CD4-positive, alpha-beta T cell (primary cell): Measurements from ENCODE around the gene PRR27. TPM values are rescaled to one million over a fixed set of nuclear protein-coding genes. Genes with fewer than 3 reads are reported as not detected.

ENCODE experiments used
- ATAC-seq: fragments of 200-7000 bp; cut with Tn5 transposase; one replicate; pipeline ENCODE4 v1.10.0; 2022; ENCODE audit warnings: mild to moderate bottlenecking; ENCODE audit not compliant: poor library complexity
- CTCF ChIA-PET: fragments of 350-600 bp; sonication (Branson Sonifier 250); formaldehyde crosslinking; loops from one replicate; lab custom pipeline; 2021; ENCODE audit warnings: antibody characterized with exemption, inconsistent platforms; lab: Charles Lee
- POLR2A ChIA-PET: fragments of 350-600 bp; sonication (Branson Sonifier 250); formaldehyde crosslinking; loops from one replicate; lab custom pipeline; 2021; ENCODE audit warnings: antibody characterized with exemption, inconsistent platforms; lab: Charles Lee
- DNase-seq, 14 experiments: peaks; one replicate each; pipeline ENCODE4 v3.0.0-alpha.2; 2013 to 2020; ENCODE audit warnings: mixed read lengths in 2 of 14
- H3K27ac ChIP-seq, 2 donors: one replicate each; pipeline versions ENCODE4 v1.5.1 to v1.7.0; 2013; ENCODE audit warnings: low read length in 2 of 2, low read depth in 1 of 2, mild to moderate bottlenecking in 1 of 2
- H3K27me3 ChIP-seq, 2 experiments: 1 replicate in 1 of 2; 2 replicates in 1 of 2; pipeline versions ENCODE4 v1.6.1 to v1.7.0; 2013; ENCODE audit warnings: low read length in 2 of 2, control low read depth in 1 of 2, mild to moderate bottlenecking in 1 of 2, moderate library complexity in 1 of 2; ENCODE audit not compliant: insufficient read depth in 2 of 2, control insufficient read depth in 1 of 2
- H3K36me3 ChIP-seq: one replicate; pipeline ENCODE4 v1.6.1; 2013; ENCODE audit warnings: low read length, control low read depth; ENCODE audit not compliant: insufficient read depth
- H3K4me1 ChIP-seq: one replicate; pipeline ENCODE4 v1.6.1; 2013; ENCODE audit warnings: low read length, control low read depth; ENCODE audit not compliant: insufficient read depth
- H3K4me3 ChIP-seq: one replicate; pipeline ENCODE4 v1.5.1; 2013; ENCODE audit warnings: mild to moderate bottlenecking, low read length, moderate library complexity
- H3K9me3 ChIP-seq, 2 experiments: 1 replicate in 1 of 2; 2 replicates in 1 of 2; pipeline versions ENCODE4 v1.6.1 to v1.7.0; 2013; ENCODE audit warnings: low read length in 2 of 2, mild to moderate bottlenecking in 2 of 2, control low read depth in 1 of 2, moderate library complexity in 1 of 2; ENCODE audit not compliant: control insufficient read depth in 1 of 2, insufficient read depth in 1 of 2
- H3K27ac Mint-ChIP-seq: one replicate; pipeline ENCODE4 v1.8.0; 2020; ENCODE audit warnings: mixed read lengths
- H3K27me3 Mint-ChIP-seq: one replicate; pipeline ENCODE4 v1.8.0; 2021; ENCODE audit warnings: mixed read lengths
- H3K36me3 Mint-ChIP-seq: one replicate; pipeline ENCODE4 v1.8.0; 2021; ENCODE audit warnings: low read depth, mixed read lengths
- H3K4me1 Mint-ChIP-seq: one replicate; pipeline ENCODE4 v1.8.0; 2021; ENCODE audit warnings: low read depth, mixed read lengths
- H3K4me3 Mint-ChIP-seq: one replicate; pipeline ENCODE4 v1.8.0; 2020; ENCODE audit warnings: mild to moderate bottlenecking, mixed read lengths
- H3K9me3 Mint-ChIP-seq: one replicate; pipeline ENCODE4 v1.8.0; 2020; ENCODE audit warnings: mixed read lengths
- CTCF ChIP-seq: fragments of 200-600 bp; IDR thresholded peaks from one replicate; pipeline ENCODE4 v1.8.0; 2022; ENCODE audit warnings: antibody characterized with exemption, mild to moderate bottlenecking
- intact Hi-C, 2 experiments: fragments of 100-400 bp; cut with DNase I in 1 of 2; cut with micrococcal nuclease in 1 of 2; formaldehyde crosslinking; loops; one replicate each; pipeline versions ENCODE4 v1.15.1 to v1.9.0; 2023 to 2025; cut with DNase I, micrococcal nuclease
- total RNA-seq, 174 experiments: library from RNA in 2 of 174; stranded (reverse) in 2 of 174; gene quantifications; one replicate each; pipeline ENCODE4 v1.2.3 and lab custom pipeline; 2021 to 2026

The PRR27 gene
- total RNA-seq, 2 experiments from 2014 or later: not detected

- Histone ChIP-seq H3K27me3 (no peaks in the 10 kb centered on the region), H3K27ac (no peak overlapping the region), H3K9me3 (no peaks in the 10 kb centered on the region), H3K4me1 (no peaks in the 10 kb centered on the region), H3K36me3 (no peaks in the 10 kb centered on the region), H3K4me3 (no peak overlapping the region)
- CTCF ChIA-PET: no interaction called here
- Mint-ChIP-seq H3K27me3 (no peaks in the 10 kb centered on the region), H3K4me3 (no peak overlapping the region), H3K36me3 (no peaks in the 10 kb centered on the region), H3K4me1 (no peaks in the 10 kb centered on the region), H3K27ac (no peak overlapping the region), H3K9me3 (no peaks in the 10 kb centered on the region)
- no peak for DNase-seq
- POLR2A ChIA-PET: no interaction called here
- no peak for TF ChIP-seq CTCF
- intact Hi-C loops: no loop called here
- no peak for ATAC-seq
Observed at GRCh38 chr4:70190579-70190978, 36.5 kb downstream of the PRR27 start.

GRCh38 chr4:70191647-70192046, 37.6 kb downstream of the PRR27 start:
- POLR2A ChIA-PET: no interaction called here
- Histone ChIP-seq H3K9me3 (no peaks in the 10 kb centered on the region), H3K4me3 (no peak overlapping the region), H3K36me3 (no peaks in the 10 kb centered on the region), H3K4me1 (no peaks in the 10 kb centered on the region), H3K27ac (no peak overlapping the region), H3K27me3 (no peaks in the 10 kb centered on the region)
- TF ChIP-seq CTCF: no peak
- no peak overlapping the region for H3K4me3 Mint-ChIP-seq
- DNase-seq: no peak
- H3K27ac Mint-ChIP-seq: no peak overlapping the region
- H3K4me1 Mint-ChIP-seq: no peaks in the 10 kb centered on the region
- no peaks in the 10 kb centered on the region for H3K36me3 Mint-ChIP-seq
- CTCF ChIA-PET: no interaction called here
- intact Hi-C loops: no loop called here
- no peaks in the 10 kb centered on the region for H3K9me3 Mint-ChIP-seq
- ATAC-seq: no peak
- no peaks in the 10 kb centered on the region for H3K27me3 Mint-ChIP-seq

- Mint-ChIP-seq H3K36me3 (no peaks in the 10 kb centered on the region), H3K27ac (no peak overlapping the region), H3K4me1 (no peaks in the 10 kb centered on the region), H3K9me3 (no peaks in the 10 kb centered on the region), H3K27me3 (no peaks in the 10 kb centered on the region), H3K4me3 (no peak overlapping the region)
- H3K4me1 ChIP-seq: no peaks in the 10 kb centered on the region
- no peaks in the 10 kb centered on the region for H3K36me3 ChIP-seq
- no peak for DNase-seq
- no peak for ATAC-seq
- intact Hi-C loops: no loop called here
- ChIA-PET CTCF (no interaction called here), POLR2A (no interaction called here)
- H3K9me3 ChIP-seq: no peaks in the 10 kb centered on the region
- no peak overlapping the region for H3K4me3 ChIP-seq
- H3K27ac ChIP-seq: no peak overlapping the region
- no peaks in the 10 kb centered on the region for H3K27me3 ChIP-seq
- TF ChIP-seq CTCF: no peak
Observed at GRCh38 chr4:70192895-70193294, 38.9 kb downstream of the PRR27 start.
